Activated naive CD8-positive, alpha-beta T cell treated with anti-CD3 and anti-CD28 coated beads, Interleukin-2, amount 10 ng/mL, durations not matched to agents 7 days and 5 days (primary cell): Measurements from ENCODE around the gene MEGF11. TPM values are rescaled to one million over a fixed set of nuclear protein-coding genes. Genes with fewer than 3 reads are reported as not detected.

ENCODE experiments used
- ATAC-seq: fragments of 150-1000 bp; cut with Tn5 transposase; one replicate; pipeline ENCODE4 v1.10.0; 2021; ENCODE audit warnings: low read depth, moderate library complexity
- POLR2A ChIA-PET: fragments of 350-600 bp; sonication (Branson Sonifier 250); formaldehyde crosslinking; loops from one replicate; lab custom pipeline; 2021; ENCODE audit warnings: antibody characterized with exemption; lab: Charles Lee
- DNase-seq: peaks from one replicate; pipeline ENCODE4 v3.0.0; 2021
- H3K27ac Mint-ChIP-seq: one replicate; pipeline ENCODE4 v1.8.0; 2022; ENCODE audit warnings: mild to moderate bottlenecking, mixed read lengths
- H3K27me3 Mint-ChIP-seq: one replicate; pipeline ENCODE4 v1.8.0; 2022; ENCODE audit warnings: mild to moderate bottlenecking, moderate library complexity, mixed read lengths
- H3K36me3 Mint-ChIP-seq: one replicate; pipeline ENCODE4 v1.8.0; 2021; ENCODE audit warnings: mild to moderate bottlenecking, mixed read lengths
- H3K4me1 Mint-ChIP-seq: one replicate; pipeline ENCODE4 v1.8.0; 2021; ENCODE audit warnings: mixed read lengths
- H3K4me3 Mint-ChIP-seq: one replicate; pipeline ENCODE4 v1.8.0; 2022; ENCODE audit warnings: mild to moderate bottlenecking, moderate library complexity, mixed read lengths
- H3K9me3 Mint-ChIP-seq: one replicate; pipeline ENCODE4 v1.8.0; 2021; ENCODE audit warnings: mixed read lengths
- total RNA-seq, 2 experiments: library from RNA; stranded (reverse); gene quantifications; one replicate each; pipeline ENCODE4 v1.2.3, GENCODE V29; 2021

Gene MEGF11
- total RNA-seq, 2 experiments from 2014 or later, result not detected

DNA sequence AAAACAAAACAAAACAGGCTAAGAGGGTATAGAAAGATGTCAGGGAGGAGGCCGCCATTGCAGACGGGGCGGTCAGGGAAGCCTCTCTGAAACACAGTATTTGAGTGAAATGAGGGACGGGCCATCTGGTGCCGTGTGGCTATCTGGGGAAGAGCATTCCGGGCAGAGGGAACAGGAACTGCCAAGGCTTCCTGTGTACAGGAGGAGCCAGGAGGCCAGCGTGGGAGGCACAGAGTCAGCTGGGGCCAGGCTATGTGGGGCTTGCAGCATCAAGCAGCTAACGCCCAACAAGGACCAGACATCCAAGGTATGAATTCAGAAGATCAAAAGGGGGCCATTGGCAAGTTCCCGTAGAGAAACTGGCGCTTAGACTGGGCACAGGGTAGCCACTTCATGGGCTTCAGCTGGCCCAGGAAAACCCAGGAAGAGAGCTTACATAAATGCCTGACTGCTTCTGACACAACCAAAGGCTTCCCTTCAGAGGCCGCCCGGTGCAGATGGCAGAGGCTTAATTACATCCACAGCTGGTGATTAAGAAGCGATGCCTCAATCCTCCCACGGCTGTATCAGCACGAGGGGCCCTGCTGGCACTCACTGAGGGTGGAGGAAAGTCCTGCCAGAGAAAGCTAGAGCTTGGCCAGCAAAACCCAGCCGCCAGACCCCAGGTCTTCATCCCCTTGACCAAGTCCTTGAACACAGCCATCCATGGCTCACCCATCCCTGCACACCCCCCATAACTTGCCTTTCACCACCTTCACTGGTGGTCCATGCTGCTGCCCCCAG lies 144.9 kb downstream of the MEGF11 start:
- Mint-ChIP-seq H3K9me3 (no peaks in the 10 kb centered on the region), H3K27me3 (peaks cover 15% of the 10 kb centered on the region), H3K4me1 (no peaks in the 10 kb centered on the region), H3K27ac (no peak overlapping the region), H3K4me3 (no peak overlapping the region), H3K36me3 (no peaks in the 10 kb centered on the region)
- DNase-seq (no peak), ATAC-seq (no peak)
- POLR2A ChIA-PET, result interaction anchor here (0.9 kb wide), 1 partner anchor 28 kb away, joined by 3 read pairs; no protein-coding TSS in a partner anchor

DNA sequence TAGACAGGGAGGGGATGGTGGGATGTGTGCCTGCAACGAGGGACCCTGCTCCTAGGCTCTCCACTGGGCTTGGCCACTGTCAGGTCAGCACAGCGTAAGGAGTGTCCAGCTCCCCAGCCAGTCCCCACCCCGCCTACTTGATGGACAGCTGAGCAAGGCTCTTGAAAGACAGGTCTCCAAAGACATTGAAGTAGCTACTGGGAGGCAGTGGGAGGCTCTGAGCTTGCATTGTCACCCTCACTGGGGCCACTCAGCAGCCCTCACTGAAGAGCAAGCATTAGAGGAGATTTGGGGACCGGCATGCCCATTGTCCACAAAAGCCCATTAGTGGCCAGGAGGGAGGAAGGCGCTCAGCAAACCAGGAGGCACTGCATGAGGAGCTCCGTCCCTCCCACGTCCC lies 146.5 kb downstream of the MEGF11 start:
- DNase-seq (no peak), ATAC-seq (no peak)
- H3K27me3 Mint-ChIP-seq, result peaks cover 8% of the 10 kb centered on the region
- H3K4me1 Mint-ChIP-seq, result no peaks in the 10 kb centered on the region
- no peaks in the 10 kb centered on the region for H3K36me3 Mint-ChIP-seq
- POLR2A ChIA-PET, result no interaction called here
- H3K4me3 Mint-ChIP-seq, result no peak overlapping the region
- H3K9me3 Mint-ChIP-seq, result no peaks in the 10 kb centered on the region
- H3K27ac Mint-ChIP-seq, result no peak overlapping the region

DNA sequence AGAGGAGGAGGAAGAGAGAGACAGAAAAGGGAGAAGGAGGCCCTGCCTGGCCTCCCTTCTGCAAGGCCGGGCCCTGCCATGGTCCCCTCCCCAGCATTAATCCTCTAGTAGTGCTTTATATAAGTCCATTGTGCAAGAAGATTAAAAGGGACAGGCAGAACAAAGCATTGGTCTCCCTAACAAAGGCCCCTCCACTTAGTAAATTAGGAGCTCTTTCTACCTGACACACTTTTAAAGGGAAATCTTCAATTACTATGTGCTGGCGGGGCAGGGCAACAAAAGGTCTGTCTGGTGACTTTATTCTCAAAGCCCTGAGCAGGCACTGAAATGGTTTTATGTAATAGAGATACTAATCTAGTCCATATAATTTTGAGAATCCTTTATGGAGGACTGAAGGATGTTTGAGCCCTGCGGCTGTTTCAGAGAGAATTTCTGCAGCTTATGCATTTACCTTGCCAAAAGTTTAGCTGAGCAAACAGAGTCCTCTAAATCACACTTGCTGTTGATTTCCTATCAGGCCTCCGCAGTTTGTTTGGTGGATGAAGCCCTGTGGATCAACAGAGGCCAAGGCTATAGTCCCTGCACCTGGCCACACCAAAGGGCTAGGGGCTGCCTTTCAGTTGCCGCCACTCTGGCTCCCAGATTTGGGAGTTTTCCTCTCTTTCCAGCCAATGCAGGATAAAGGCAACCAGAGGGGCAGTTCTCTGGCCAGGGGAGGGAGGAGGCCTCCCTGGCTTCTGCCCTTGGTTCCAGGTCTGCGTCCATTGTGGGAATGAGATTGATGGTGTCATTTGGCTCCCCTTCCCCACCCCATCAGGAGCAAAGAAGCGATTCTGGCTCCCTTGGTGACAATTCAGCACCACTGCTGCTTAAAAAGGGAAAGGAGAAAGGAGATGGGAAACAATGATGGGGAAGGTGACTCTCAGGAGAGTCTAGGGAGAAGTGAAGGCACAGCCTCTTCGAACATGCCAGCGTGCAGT lies 148.0 kb downstream of the MEGF11 start:
- POLR2A ChIA-PET, result no interaction called here
- DNase-seq (no peak), ATAC-seq (no peak)
- Mint-ChIP-seq H3K4me1 (no peaks in the 10 kb centered on the region), H3K27ac (no peak overlapping the region), H3K4me3 (no peak overlapping the region), H3K36me3 (no peaks in the 10 kb centered on the region), H3K9me3 (no peaks in the 10 kb centered on the region), H3K27me3 (peaks cover 7% of the 10 kb centered on the region)

DNA sequence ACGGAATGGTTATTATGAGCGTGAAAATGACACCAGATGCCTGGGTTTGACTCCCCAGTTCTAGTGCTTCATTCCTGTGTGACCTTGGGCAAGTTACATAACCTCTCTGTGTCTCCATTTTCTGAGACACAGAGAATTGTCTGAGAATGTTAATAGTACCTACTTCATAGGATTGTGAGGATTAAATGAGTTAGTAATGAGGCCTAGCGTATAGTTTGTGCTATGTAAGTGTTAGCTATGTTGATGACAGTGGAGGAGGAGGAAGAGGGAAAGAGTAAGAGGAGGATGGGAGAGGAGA lies 150.3 kb downstream of the MEGF11 start:
- POLR2A ChIA-PET, result no interaction called here
- DNase-seq (no peak), ATAC-seq (no peak)
- Mint-ChIP-seq H3K9me3 (no peaks in the 10 kb centered on the region), H3K36me3 (no peaks in the 10 kb centered on the region), H3K27ac (no peak overlapping the region), H3K27me3 (peaks cover 7% of the 10 kb centered on the region), H3K4me1 (no peaks in the 10 kb centered on the region), H3K4me3 (no peak overlapping the region)

DNA sequence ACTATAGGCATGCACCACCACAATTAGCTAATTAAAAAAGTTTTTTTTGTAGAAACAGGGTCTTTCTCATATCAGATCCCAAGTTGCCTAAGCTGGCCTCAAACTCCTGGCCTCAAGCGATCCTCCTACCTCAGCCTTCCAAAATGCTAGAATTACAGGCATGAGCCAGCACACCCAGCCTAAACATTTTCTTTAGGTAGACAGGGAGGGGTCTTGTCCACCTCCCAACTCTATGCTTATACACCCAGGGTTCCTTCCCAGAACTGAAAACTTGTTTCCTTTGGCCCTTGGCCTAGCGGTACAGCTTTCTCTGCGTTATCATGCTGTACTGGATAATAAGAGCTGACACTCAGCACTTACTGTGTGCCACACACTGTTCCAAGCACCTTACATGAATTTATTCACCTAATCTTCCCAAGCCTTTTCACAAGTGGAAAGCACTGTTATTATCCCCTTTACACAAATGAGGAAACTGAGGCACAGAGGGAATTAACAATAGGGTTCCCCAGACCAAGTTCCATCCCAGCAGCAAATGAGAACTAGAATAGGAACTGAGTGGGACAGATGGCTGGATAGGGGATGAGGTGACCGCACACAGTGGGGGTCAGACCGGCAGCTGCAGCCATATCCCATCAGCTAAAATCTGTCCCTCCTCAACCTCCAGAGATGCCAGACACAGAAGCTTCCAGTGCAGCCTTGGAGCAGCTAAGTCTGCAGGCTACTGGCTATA lies 150.8 kb downstream of the MEGF11 start:
- Mint-ChIP-seq H3K4me3 (no peak overlapping the region), H3K27ac (no peak overlapping the region), H3K9me3 (no peaks in the 10 kb centered on the region), H3K4me1 (no peaks in the 10 kb centered on the region), H3K27me3 (peaks cover 7% of the 10 kb centered on the region), H3K36me3 (no peaks in the 10 kb centered on the region)
- DNase-seq, result no peak
- POLR2A ChIA-PET, result interaction anchor here (0.6 kb wide), 2 partner anchors 252 to 809 kb away, joined by 3 read pairs; no protein-coding TSS in a partner anchor
- no peak for ATAC-seq

DNA sequence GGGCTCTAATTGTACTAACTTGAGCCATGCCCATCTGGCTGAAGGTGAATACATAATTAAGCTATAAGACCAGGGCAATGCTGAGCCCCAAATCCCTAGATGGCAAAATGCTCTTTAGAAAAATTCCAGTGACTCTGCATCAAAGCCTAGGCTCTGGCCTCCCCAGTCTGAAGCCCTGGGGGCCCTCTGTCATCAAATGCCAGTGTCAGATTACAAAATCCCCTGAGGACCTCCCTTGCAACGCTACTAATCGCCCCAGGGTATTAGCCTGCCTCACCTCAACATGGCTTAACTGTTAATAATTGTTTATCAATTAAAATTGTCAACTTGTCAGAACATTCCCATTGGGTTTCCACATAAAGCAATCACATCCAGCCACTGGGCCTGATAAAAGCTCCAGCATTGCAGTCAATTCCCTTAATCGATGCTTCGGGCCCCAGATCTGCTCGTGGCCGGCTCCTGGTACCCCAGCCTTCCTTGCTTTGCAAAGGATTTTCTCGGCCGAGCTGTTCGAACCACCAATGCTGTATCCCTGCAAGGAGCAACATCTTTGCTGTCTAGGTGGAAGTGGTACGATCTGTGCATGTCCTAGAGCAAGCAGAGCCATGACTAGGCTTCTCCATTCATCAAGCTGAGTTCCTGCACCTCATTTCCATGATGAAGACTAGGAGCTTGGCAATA lies 151.7 kb downstream of the MEGF11 start:
- Mint-ChIP-seq H3K27ac (no peak overlapping the region), H3K27me3 (peaks cover 11% of the 10 kb centered on the region), H3K36me3 (no peaks in the 10 kb centered on the region), H3K4me1 (no peaks in the 10 kb centered on the region), H3K9me3 (no peaks in the 10 kb centered on the region), H3K4me3 (no peak overlapping the region)
- DNase-seq (no peak), ATAC-seq (no peak)
- POLR2A ChIA-PET, result interaction anchor here (0.6 kb wide), 1 partner anchor 810 kb away, joined by 3 read pairs; no protein-coding TSS in a partner anchor

DNA sequence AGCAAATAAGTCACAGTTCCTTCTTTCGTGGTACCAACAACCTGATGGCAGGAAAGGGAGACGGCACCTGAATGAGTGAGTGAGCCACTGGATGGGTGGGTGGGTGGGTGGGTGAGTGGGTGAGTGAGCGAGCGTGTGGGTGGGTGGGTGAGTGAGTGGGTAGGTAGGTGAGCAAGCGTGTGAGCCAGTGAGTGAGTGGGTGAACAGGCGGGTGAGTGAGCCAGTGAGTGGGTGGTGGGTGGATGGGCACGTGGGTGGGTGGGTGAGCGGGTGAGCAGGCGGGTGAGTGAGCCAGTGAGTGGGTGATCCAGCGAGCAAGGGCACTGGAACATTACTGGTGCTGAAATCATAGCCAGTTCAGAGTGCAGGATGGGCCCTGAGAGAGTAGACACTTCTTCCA lies 152.8 kb downstream of the MEGF11 start:
- POLR2A ChIA-PET, result no interaction called here
- H3K4me1 Mint-ChIP-seq, result no peaks in the 10 kb centered on the region
- H3K9me3 Mint-ChIP-seq, result no peaks in the 10 kb centered on the region
- no peak overlapping the region for H3K27ac Mint-ChIP-seq
- H3K4me3 Mint-ChIP-seq, result no peak overlapping the region
- DNase-seq, result no peak
- H3K36me3 Mint-ChIP-seq, result no peaks in the 10 kb centered on the region
- H3K27me3 Mint-ChIP-seq, result peaks cover 8% of the 10 kb centered on the region
- no peak for ATAC-seq

DNA sequence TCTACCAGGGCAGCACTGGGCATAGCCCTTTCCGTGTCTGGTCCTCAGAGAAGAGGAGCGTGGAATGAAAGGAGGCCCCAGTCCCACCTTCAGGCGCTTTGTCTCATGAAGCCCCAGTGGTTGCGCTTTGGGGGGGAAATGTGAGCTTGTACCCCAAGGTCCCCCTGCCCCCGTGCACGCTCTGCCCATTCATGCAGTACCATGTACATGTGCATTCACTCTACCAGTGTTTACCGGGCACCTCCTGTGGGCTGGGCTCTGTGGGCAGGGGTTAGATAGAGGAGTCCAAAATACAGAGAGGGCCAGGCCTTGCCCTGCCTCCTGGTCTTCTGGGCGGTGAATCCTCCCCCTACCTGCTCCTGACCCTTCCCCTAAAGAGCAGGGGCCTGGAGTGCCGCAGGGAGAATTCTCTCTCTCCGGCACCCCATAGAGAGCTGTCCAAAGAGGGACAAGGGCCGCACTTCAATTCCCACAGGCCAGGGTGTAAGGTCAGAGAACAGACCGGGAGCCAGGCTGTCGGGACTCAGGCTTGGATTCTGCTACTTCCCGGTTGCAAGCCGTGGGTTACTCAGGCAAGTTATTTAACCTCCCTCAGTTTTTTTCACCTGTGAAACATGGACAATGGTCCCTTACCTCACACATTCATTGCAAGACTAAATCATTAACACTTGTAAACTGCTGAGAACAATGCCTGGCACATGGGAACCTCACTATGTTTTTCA lies 153.4 kb downstream of the MEGF11 start:
- ATAC-seq, result no peak
- Mint-ChIP-seq H3K36me3 (no peaks in the 10 kb centered on the region), H3K27me3 (peaks cover 10% of the 10 kb centered on the region), H3K27ac (no peak overlapping the region), H3K9me3 (no peaks in the 10 kb centered on the region), H3K4me1 (no peaks in the 10 kb centered on the region), H3K4me3 (no peak overlapping the region)
- no peak for DNase-seq
- POLR2A ChIA-PET, result no interaction called here

DNA sequence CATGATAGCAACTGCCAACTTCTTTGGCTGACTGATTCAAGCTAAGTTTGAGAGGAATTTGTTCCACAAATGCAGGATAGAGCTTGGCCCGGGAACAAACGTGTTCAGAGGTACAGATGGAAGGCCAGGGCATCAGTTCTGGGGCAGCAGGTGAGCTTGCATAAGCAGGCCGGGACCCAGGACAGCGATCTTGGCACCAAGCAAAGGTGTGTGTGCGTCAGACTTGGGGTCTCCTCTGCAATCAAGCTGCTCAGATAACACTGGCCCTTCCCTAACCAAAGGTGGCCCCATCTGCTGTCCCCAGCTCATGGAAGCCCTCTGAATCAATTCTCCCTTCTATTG lies 155.6 kb downstream of the MEGF11 start:
- no peaks in the 10 kb centered on the region for H3K9me3 Mint-ChIP-seq
- H3K27ac Mint-ChIP-seq, result no peak overlapping the region
- H3K4me3 Mint-ChIP-seq, result no peak overlapping the region
- no peak for DNase-seq
- H3K27me3 Mint-ChIP-seq, result peaks cover 11% of the 10 kb centered on the region
- POLR2A ChIA-PET, result no interaction called here
- no peaks in the 10 kb centered on the region for H3K4me1 Mint-ChIP-seq
- ATAC-seq, result no peak
- H3K36me3 Mint-ChIP-seq, result no peaks in the 10 kb centered on the region

DNA sequence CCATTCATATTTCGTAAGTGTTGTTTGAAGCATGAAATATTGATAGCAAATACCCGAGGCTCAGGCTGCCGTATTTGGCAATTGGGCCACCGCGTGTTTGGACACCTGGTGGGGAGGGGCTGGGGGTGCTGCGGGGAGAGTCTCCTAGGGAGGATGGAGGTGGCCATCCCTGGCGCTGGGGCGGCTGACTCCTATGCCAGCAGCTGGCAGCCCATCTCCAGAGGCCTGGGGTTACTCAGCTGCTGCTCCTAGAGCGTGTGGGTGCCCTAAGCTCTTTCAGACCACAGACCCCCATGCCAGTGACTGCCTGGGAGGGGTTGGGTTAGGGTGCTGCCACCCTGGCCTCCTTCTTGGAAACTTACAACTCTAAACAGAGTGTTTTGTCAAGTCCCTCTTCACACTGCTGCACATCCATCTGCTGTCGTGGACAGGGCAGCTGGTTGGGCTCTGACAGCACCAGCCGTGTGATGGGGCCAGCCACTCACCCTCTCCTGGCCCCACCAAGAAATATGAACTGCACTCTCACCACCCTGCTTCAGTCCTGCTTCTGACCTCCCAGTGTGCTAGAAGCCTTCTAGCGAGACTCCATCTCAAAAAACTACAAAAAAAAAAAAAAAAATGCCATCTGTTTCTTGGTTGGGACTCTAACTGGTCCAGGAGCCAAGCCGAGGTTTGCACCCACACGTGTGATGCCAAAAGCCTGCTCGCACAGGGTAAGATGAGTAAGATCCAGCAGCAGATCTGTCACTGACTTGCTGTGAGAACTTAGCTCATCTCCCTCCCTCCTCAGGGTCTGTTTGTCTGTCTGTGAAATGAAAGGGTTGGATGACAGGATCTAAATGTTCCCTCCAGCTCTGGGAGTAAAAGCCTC lies 156.2 kb downstream of the MEGF11 start:
- H3K36me3 Mint-ChIP-seq, result no peaks in the 10 kb centered on the region
- H3K9me3 Mint-ChIP-seq, result no peaks in the 10 kb centered on the region
- POLR2A ChIA-PET, result no interaction called here
- DNase-seq (no peak), ATAC-seq (no peak)
- no peak overlapping the region for H3K4me3 Mint-ChIP-seq
- H3K27ac Mint-ChIP-seq, result no peak overlapping the region
- no peaks in the 10 kb centered on the region for H3K4me1 Mint-ChIP-seq
- H3K27me3 Mint-ChIP-seq, result peaks cover 11% of the 10 kb centered on the region

DNA sequence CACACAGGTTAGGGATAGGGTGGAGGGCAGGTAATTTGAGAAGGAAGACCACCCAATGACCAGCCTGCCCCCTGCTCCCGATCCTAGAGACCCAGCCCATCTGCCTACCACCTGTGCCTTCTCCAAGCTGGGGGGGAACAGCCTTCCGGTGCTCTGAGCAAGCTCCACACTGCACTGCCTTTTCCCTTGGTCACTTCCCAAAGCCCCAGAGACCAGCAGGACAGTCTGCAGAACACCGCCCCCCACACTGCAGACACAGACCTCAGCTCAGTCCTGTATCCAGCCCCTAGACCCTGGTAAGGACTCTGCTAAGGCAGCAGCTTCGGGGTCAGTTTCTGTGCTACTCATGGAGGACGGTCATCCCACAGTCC lies 156.9 kb downstream of the MEGF11 start:
- DNase-seq (no peak), ATAC-seq (no peak)
- H3K9me3 Mint-ChIP-seq, result no peaks in the 10 kb centered on the region
- no peaks in the 10 kb centered on the region for H3K36me3 Mint-ChIP-seq
- H3K27ac Mint-ChIP-seq, result no peak overlapping the region
- no peak overlapping the region for H3K4me3 Mint-ChIP-seq
- peaks cover 11% of the 10 kb centered on the region for H3K27me3 Mint-ChIP-seq
- POLR2A ChIA-PET, result no interaction called here
- H3K4me1 Mint-ChIP-seq, result no peaks in the 10 kb centered on the region
